BE2C (cell line): Measurements from ENCODE around the gene B3GLCT.
A peak's percentile ranks its signal among the peaks of the same experiment; 100 is the strongest.
"Not testable (repeated sequence)": the region's sequence is repeated elsewhere in the genome, so short reads cannot be mapped to it uniquely, and the experiment has no call there.

ENCODE experiments used
- DNase-seq: peaks from one replicate; pipeline ENCODE4 v3.0.0-alpha.2; 2020
- H3K27me3 ChIP-seq: fragments of 250-450 bp; sonication (Bioruptor Pico); 2 replicates; pipeline ENCODE4 v1.5.1; 2020; ENCODE audit warnings: mild to moderate bottlenecking
- H3K36me3 ChIP-seq: fragments of 250-450 bp; sonication (Bioruptor Pico); 2 replicates; pipeline ENCODE4 v1.5.1; 2020; ENCODE audit warnings: mild to moderate bottlenecking
- H3K4me1 ChIP-seq: fragments of 250-450 bp; sonication (Bioruptor Pico); 2 replicates; pipeline ENCODE4 v1.5.1; 2020
- H3K4me3 ChIP-seq: 2 replicates; pipeline ENCODE4 v1.5.1; 2011; ENCODE audit warnings: low read depth, low read length
- H3K9me3 ChIP-seq: fragments of 250-450 bp; sonication (Bioruptor Pico); 2 replicates; pipeline ENCODE4 v1.5.1; 2020
- CTCF ChIP-seq: IDR thresholded peaks from 2 replicates; pipeline ENCODE4 v1.5.1; 2012; ENCODE audit warnings: mild to moderate bottlenecking, low read depth, low read length

Gene B3GLCT

GRCh38 chr13:31168166-31168565 is 31.6 kb upstream of the B3GLCT start:
- TF ChIP-seq CTCF = no peak
- no peaks in the 10 kb centered on the region for H3K36me3 ChIP-seq
- H3K4me1 ChIP-seq = no peaks in the 10 kb centered on the region
- H3K27me3 ChIP-seq = no peaks in the 10 kb centered on the region
- H3K9me3 ChIP-seq = no peaks in the 10 kb centered on the region
- DNase-seq = no peak
- no peak overlapping the region for H3K4me3 ChIP-seq

GRCh38 chr13:31168736-31169135 is 31.0 kb upstream of the B3GLCT start:
- Histone ChIP-seq H3K27me3 (no peaks in the 10 kb centered on the region), H3K4me3 (no peak overlapping the region), H3K9me3 (no peaks in the 10 kb centered on the region), H3K36me3 (no peaks in the 10 kb centered on the region), H3K4me1 (no peaks in the 10 kb centered on the region)
- no peak for DNase-seq
- TF ChIP-seq CTCF = no peak

GRCh38 chr13:31172001-31172400 is 27.8 kb upstream of the B3GLCT start:
- Histone ChIP-seq H3K4me3 (no peak overlapping the region), H3K27me3 (no peaks in the 10 kb centered on the region), H3K9me3 (no peaks in the 10 kb centered on the region), H3K36me3 (no peaks in the 10 kb centered on the region), H3K4me1 (no peaks in the 10 kb centered on the region)
- TF ChIP-seq CTCF = no peak
- DNase-seq = no peak

GRCh38 chr13:31172535-31172934 is 27.2 kb upstream of the B3GLCT start:
- H3K27me3 ChIP-seq = no peaks in the 10 kb centered on the region
- DNase-seq = no peak

GRCh38 chr13:31174018-31174417 is 25.8 kb upstream of the B3GLCT start:
- Histone ChIP-seq H3K27me3 (no peaks in the 10 kb centered on the region), H3K9me3 (no peaks in the 10 kb centered on the region), H3K4me1 (no peaks in the 10 kb centered on the region), H3K36me3 (no peaks in the 10 kb centered on the region), H3K4me3 (no peak overlapping the region)
- peak; percentile 21 for TF ChIP-seq CTCF
- no peak for DNase-seq

More at GRCh38 chr13:31172535-31172934, 27.2 kb upstream of the B3GLCT start:
- Histone ChIP-seq H3K9me3 (no peaks in the 10 kb centered on the region), H3K4me1 (no peaks in the 10 kb centered on the region), H3K4me3 (no peak overlapping the region), H3K36me3 (no peaks in the 10 kb centered on the region)
- TF ChIP-seq CTCF = no peak

- H3K9me3 ChIP-seq = no peaks in the 10 kb centered on the region
- DNase-seq = no peak
- no peak for TF ChIP-seq CTCF
- H3K4me3 ChIP-seq = no peak overlapping the region
- H3K4me1 ChIP-seq = no peaks in the 10 kb centered on the region
- H3K27me3 ChIP-seq = no peaks in the 10 kb centered on the region
- no peaks in the 10 kb centered on the region for H3K36me3 ChIP-seq
Observed at GRCh38 chr13:31175847-31176532, 23.8 kb upstream of the B3GLCT start.

- H3K4me1 ChIP-seq, H3K4me3 ChIP-seq, H3K9me3 ChIP-seq, DNase-seq, H3K27me3 ChIP-seq, H3K36me3 ChIP-seq: not testable (repeated sequence)
Observed at GRCh38 chr13:31177813-31178495, 21.8 kb upstream of the B3GLCT start.
